Mesenchymal stem cell (in vitro differentiated cells and primary cell): ENCODE data around the gene RBM19.

Experiments
- DNase-seq: peaks from one replicate; pipeline ENCODE4 v3.0.0-alpha.2; 2013
- H2AFZ ChIP-seq: one replicate; pipeline ENCODE4 v1.6.1; 2013; ENCODE audit warnings: low read depth, mild to moderate bottlenecking, control low read depth, inconsistent platforms, low read length, moderate library complexity
- H2AK5ac ChIP-seq: 2 replicates; pipeline ENCODE4 v1.6.1; 2013; ENCODE audit warnings: low read length, moderate library complexity, mild to moderate bottlenecking, inconsistent platforms; ENCODE audit not compliant: severe bottlenecking
- H2BK120ac ChIP-seq: one replicate; pipeline ENCODE4 v1.6.1; 2013; ENCODE audit warnings: low read depth, mild to moderate bottlenecking, inconsistent platforms, low read length, moderate library complexity
- H2BK12ac ChIP-seq, 2 experiments: one replicate each; pipeline ENCODE4 v1.6.1; 2013; ENCODE audit warnings: inconsistent platforms in 2 of 2, low read length in 2 of 2, mild to moderate bottlenecking in 2 of 2, moderate library complexity in 2 of 2, control low read depth in 1 of 2
- H2BK15ac ChIP-seq: one replicate; pipeline ENCODE4 v1.6.1; 2013; ENCODE audit warnings: mild to moderate bottlenecking, low read depth, inconsistent platforms; ENCODE audit not compliant: poor library complexity, severe bottlenecking
- H2BK5ac ChIP-seq: 2 replicates; pipeline ENCODE4 v1.6.1; 2013; ENCODE audit warnings: low read depth, mild to moderate bottlenecking, low read length, control low read depth, inconsistent platforms; ENCODE audit not compliant: poor library complexity, severe bottlenecking
- H3K14ac ChIP-seq, 2 experiments: one replicate each; pipeline ENCODE4 v1.6.1; 2013; ENCODE audit warnings: inconsistent platforms in 2 of 2, low read length in 2 of 2, control low read depth in 1 of 2, mild to moderate bottlenecking in 1 of 2, moderate library complexity in 1 of 2
- H3K18ac ChIP-seq, 2 experiments: one replicate each; pipeline ENCODE4 v1.6.1; 2013; ENCODE audit warnings: inconsistent platforms in 2 of 2, low read length in 2 of 2, control low read depth in 1 of 2, low read depth in 1 of 2, mild to moderate bottlenecking in 1 of 2
- H3K23ac ChIP-seq, 2 experiments: one replicate each; pipeline ENCODE4 v1.6.1; 2013; ENCODE audit warnings: inconsistent platforms in 2 of 2, low read length in 2 of 2, mild to moderate bottlenecking in 2 of 2, moderate library complexity in 2 of 2, control low read depth in 1 of 2
- H3K27ac ChIP-seq: 2 replicates; pipeline ENCODE4 v1.5.1; 2013; ENCODE audit warnings: mild to moderate bottlenecking, moderate library complexity, low read length, control low read depth, inconsistent platforms; ENCODE audit not compliant: poor library complexity, severe bottlenecking
- H3K27me3 ChIP-seq, 2 experiments: 2 replicates each; pipeline versions ENCODE4 v1.6.1 to v1.7.0; 2013; ENCODE audit warnings: low read length in 2 of 2, mild to moderate bottlenecking in 2 of 2, moderate library complexity in 2 of 2, control low read depth in 1 of 2, inconsistent platforms in 1 of 2; ENCODE audit not compliant: control insufficient read depth in 1 of 2, insufficient read depth in 1 of 2
- H3K36me3 ChIP-seq, 2 experiments: 2 replicates each; pipeline versions ENCODE4 v1.6.1 to v1.7.0; 2013; ENCODE audit warnings: low read length in 2 of 2, control low read depth in 1 of 2, inconsistent platforms in 1 of 2, low read depth in 1 of 2, mild to moderate bottlenecking in 1 of 2; ENCODE audit not compliant: insufficient read depth in 2 of 2, control insufficient read depth in 1 of 2
- H3K4ac ChIP-seq, 2 experiments: one replicate each; pipeline ENCODE4 v1.6.1; 2013; ENCODE audit warnings: inconsistent platforms in 2 of 2, low read length in 2 of 2, mild to moderate bottlenecking in 2 of 2, moderate library complexity in 2 of 2, control low read depth in 1 of 2, low read depth in 1 of 2
- H3K4me1 ChIP-seq: 2 replicates; pipeline ENCODE4 v1.6.1; 2013; ENCODE audit warnings: low read depth, low read length, control low read depth; ENCODE audit not compliant: control insufficient read depth, insufficient read depth
- H3K4me2 ChIP-seq: 2 replicates; pipeline ENCODE4 v1.6.1; 2013; ENCODE audit warnings: low read length, mild to moderate bottlenecking, inconsistent platforms; ENCODE audit not compliant: poor library complexity, severe bottlenecking
- H3K4me3 ChIP-seq, 2 experiments: 2 replicates each; pipeline versions ENCODE4 v1.5.1 to v1.7.0; 2013; ENCODE audit warnings: low read length in 2 of 2, mild to moderate bottlenecking in 2 of 2, control low read depth in 1 of 2, low read depth in 1 of 2; ENCODE audit not compliant: insufficient read depth in 1 of 2
- H3K79me1 ChIP-seq: replicated peaks from 2 replicates; pipeline ENCODE4 v1.6.1; 2013; ENCODE audit warnings: mild to moderate bottlenecking, control low read depth, low read length, inconsistent platforms; ENCODE audit not compliant: poor library complexity, severe bottlenecking
- H3K9ac ChIP-seq: 2 replicates; pipeline ENCODE4 v1.7.0; 2013; ENCODE audit warnings: mild to moderate bottlenecking, low read length, moderate library complexity
- H3K9me3 ChIP-seq: 2 replicates; pipeline ENCODE4 v1.7.0; 2013; ENCODE audit warnings: mild to moderate bottlenecking, low read length; ENCODE audit not compliant: control insufficient read depth
- H4K8ac ChIP-seq: one replicate; pipeline ENCODE4 v1.6.1; 2013; ENCODE audit warnings: inconsistent platforms, mild to moderate bottlenecking, low read length, moderate library complexity
- H4K91ac ChIP-seq: one replicate; pipeline ENCODE4 v1.6.1; 2013; ENCODE audit warnings: mild to moderate bottlenecking, low read length, inconsistent platforms
- WGBS: methylation state at CpG from one replicate; pipeline ENCODE4 v1.1.7; 2013; ENCODE audit warnings: mixed read lengths; 5-methylcytosine and 5-hydroxymethylcytosine counted together

The RBM19 gene

DNA sequence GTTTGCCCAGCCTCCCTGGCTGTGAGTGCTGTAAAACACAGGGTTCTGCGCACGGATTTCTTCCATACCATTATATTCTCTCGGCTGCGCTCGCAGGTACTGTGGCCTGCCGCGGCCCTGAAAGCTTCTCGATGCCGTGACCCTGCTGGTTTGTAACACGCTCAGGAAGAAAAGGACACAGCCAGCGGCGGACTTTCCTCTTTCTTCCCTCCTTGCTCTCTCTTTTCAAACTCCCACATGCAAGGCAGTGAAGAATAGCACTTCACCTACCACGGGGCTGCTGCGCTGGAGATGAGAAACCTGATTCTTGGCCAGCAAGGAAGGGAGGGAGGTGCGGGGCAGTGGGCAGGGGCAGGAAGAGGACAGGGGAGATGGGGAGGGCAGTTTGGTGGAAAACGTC, 130.2 kb downstream of the RBM19 start:
- Histone ChIP-seq H2AK5ac (no peak overlapping the region), H3K79me1 (peaks cover 5% of the 10 kb centered on the region), H3K27ac (no peak overlapping the region), H4K91ac (no peak overlapping the region), H3K9ac (no peak overlapping the region), H3K4ac (no peak overlapping the region), H3K23ac (no peak overlapping the region), H4K8ac (no peak overlapping the region), H2BK15ac (no peak overlapping the region), H3K18ac (no peak overlapping the region), H3K4me1 (peaks cover 22% of the 10 kb centered on the region), H3K27me3 (no peaks in the 10 kb centered on the region), H2BK120ac (no peak overlapping the region), H2BK5ac (no peak overlapping the region), H2BK12ac (no peak overlapping the region), H3K4me3 (no peak overlapping the region), H2AFZ (no peak overlapping the region), H3K36me3 (peaks cover 0 to 24% of the 10 kb centered on the region in 2 experiments), H3K14ac (no peak overlapping the region), H3K4me2 (peak overlapping the region; percentile 7), H3K9me3 (no peaks in the 10 kb centered on the region)
- DNase-seq = no peak
- 92% methylated on average over 16 of the region's 16 CpGs for WGBS

DNA sequence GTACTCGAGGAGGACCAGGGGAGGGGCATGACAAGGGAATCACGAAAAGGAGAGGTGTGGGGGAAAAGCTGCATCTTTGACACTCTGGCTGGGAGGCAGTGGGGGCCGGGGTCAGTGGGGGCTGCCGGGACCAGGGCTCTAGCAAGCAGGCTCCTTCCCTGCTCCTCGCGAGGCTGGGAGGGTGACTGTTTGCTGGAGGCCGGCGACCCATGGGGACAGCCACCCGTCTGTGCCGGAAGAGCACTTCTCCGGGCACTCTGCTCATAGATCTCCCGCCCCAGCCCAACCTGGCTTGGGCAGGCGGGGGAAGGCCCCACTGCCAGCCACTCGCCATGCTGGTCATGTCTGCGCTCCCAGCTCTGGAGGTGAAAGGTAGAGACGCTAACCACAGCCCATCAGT, 130.7 kb downstream of the RBM19 start:
- Histone ChIP-seq H3K4me3 (no peak overlapping the region), H3K18ac (no peak overlapping the region), H2AFZ (no peak overlapping the region), H3K9ac (no peak overlapping the region), H2AK5ac (no peak overlapping the region), H3K9me3 (no peaks in the 10 kb centered on the region), H3K23ac (no peak overlapping the region), H3K4me2 (peak overlapping the region; percentile 7), H2BK12ac (no peak overlapping the region), H2BK5ac (no peak overlapping the region), H2BK120ac (no peak overlapping the region), H3K27ac (no peak overlapping the region), H4K91ac (peak overlapping the region; percentile 25), H3K4ac (no peak overlapping the region), H3K14ac (no peak overlapping the region), H3K79me1 (peaks cover 5% of the 10 kb centered on the region), H4K8ac (no peak overlapping the region), H3K4me1 (peaks cover 25% of the 10 kb centered on the region), H3K27me3 (no peaks in the 10 kb centered on the region), H3K36me3 (peaks cover 0 to 21% of the 10 kb centered on the region in 2 experiments), H2BK15ac (no peak overlapping the region)
- no peak for DNase-seq
- WGBS = 95% methylated on average over 16 of the region's 16 CpGs

DNA sequence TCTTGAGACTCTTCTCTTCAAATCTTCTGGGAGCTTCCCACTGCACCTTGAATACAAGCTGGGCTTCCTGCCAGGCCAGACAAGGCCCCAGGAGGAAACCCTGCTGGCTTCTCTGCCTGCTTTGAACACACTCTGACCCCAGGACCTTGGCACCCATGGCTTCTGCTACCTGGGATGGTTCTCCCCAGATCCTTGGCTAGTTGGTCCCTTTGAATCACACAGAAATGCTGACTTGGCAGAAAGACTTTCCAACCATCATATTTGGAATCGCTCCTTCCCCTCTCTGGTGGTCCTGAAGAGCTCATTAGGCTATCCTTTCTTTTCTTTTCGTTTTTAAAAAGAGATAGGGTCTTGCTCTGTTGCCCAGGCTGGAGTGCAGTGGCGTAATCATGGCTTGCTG, 132.7 kb downstream of the RBM19 start:
- Histone ChIP-seq H3K4me1 (peaks cover 24% of the 10 kb centered on the region), H3K36me3 (peaks cover 0 to 14% of the 10 kb centered on the region in 2 experiments), H3K79me1 (peaks cover 5% of the 10 kb centered on the region), H2AFZ (no peak overlapping the region), H4K91ac (no peak overlapping the region), H3K4me2 (no peak overlapping the region), H3K4me3 (no peak overlapping the region), H3K9me3 (no peaks in the 10 kb centered on the region), H4K8ac (no peak overlapping the region), H3K14ac (no peak overlapping the region), H3K9ac (no peak overlapping the region), H2AK5ac (no peak overlapping the region), H2BK12ac (no peak overlapping the region), H3K18ac (no peak overlapping the region), H2BK5ac (no peak overlapping the region), H3K27me3 (no peaks in the 10 kb centered on the region), H3K23ac (no peak overlapping the region), H3K27ac (no peak overlapping the region), H3K4ac (no peak overlapping the region), H2BK120ac (no peak overlapping the region), H2BK15ac (no peak overlapping the region)
- DNase-seq = no peak
- WGBS = 100% methylated on average over 3 of the region's 3 CpGs

DNA sequence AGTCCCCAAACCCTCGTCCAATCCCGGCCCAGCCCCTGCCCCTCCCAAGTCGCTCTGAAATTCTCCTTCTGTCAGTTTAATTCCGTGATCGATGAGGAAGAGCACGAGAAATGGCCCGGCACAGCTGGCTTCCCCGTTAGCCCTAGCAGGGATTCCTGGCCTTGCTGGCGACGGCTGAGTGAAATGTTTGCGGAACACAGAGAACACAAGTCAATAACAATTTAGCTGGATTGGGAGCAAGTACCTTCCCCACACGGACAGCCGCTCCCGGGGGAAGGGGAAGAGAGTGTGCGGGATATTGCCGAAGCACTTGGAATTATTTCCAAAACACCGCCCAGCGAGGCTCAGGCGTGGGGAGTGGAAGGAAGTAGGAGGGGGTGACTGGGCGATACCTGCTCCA, 134.6 kb downstream of the RBM19 start:
- no peak for DNase-seq
- 93% methylated on average over 20 of the region's 20 CpGs for WGBS
- no peak overlapping the region for H3K18ac ChIP-seq

More for the DNA sequence above, 134.6 kb downstream of the RBM19 start:
- Histone ChIP-seq H3K9me3 (no peaks in the 10 kb centered on the region), H3K4me2 (peak overlapping the region; percentile 6), H2BK12ac (no peak overlapping the region), H2AFZ (no peak overlapping the region), H4K8ac (no peak overlapping the region), H3K14ac (peak overlapping the region in 1 of 2 experiments; percentile 26), H2BK120ac (no peak overlapping the region), H2BK5ac (no peak overlapping the region), H3K4ac (no peak overlapping the region), H3K36me3 (peaks cover 0 to 14% of the 10 kb centered on the region in 2 experiments), H3K23ac (no peak overlapping the region), H2BK15ac (no peak overlapping the region), H2AK5ac (peak overlapping the region; percentile 4), H3K4me1 (peaks cover 16% of the 10 kb centered on the region), H3K27ac (peak overlapping the region; percentile 55), H3K27me3 (no peaks in the 10 kb centered on the region), H3K79me1 (peaks cover 1% of the 10 kb centered on the region), H4K91ac (no peak overlapping the region), H3K4me3 (no peak overlapping the region), H3K9ac (no peak overlapping the region)
